ENCODE data around the gene IL9R.

Gene IL9R

DNA sequence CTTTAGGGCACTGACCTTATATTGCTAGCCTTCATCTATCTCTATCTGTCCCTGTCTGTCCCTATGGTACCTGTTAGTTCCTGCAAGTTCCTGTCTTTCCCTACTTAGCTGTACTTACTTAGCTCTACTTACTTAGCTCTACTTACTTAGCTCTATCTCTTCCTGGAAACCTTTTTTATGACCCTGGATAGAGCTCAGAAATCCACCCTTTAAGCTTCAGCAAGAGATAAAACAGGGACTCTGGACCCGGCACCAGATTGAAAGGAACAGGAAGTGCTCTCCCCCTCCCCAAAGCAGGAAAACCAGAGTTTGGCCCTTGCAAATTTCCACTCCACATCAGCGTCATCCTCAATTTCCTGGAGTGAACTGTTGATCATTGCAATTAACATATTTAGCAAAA, 12.3 kb upstream of the IL9R start:
- TF ChIP-seq, protein P1, sequence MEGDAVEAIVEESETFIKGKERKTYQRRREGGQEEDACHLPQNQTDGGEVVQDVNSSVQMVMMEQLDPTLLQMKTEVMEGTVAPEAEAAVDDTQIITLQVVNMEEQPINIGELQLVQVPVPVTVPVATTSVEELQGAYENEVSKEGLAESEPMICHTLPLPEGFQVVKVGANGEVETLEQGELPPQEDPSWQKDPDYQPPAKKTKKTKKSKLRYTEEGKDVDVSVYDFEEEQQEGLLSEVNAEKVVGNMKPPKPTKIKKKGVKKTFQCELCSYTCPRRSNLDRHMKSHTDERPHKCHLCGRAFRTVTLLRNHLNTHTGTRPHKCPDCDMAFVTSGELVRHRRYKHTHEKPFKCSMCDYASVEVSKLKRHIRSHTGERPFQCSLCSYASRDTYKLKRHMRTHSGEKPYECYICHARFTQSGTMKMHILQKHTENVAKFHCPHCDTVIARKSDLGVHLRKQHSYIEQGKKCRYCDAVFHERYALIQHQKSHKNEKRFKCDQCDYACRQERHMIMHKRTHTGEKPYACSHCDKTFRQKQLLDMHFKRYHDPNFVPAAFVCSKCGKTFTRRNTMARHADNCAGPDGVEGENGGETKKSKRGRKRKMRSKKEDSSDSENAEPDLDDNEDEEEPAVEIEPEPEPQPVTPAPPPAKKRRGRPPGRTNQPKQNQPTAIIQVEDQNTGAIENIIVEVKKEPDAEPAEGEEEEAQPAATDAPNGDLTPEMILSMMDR (IDR thresholded peaks at IDR 0.05), result no peak

GRCh38 chrX:155988859-155989258, 8.6 kb upstream of the IL9R start:
- TF ChIP-seq, protein P1 (IDR thresholded peaks at IDR 0.05), result no peak

GRCh38 chrX:155993421-155993820, 4.1 kb upstream of the IL9R start:
- TF ChIP-seq, protein P1 (IDR thresholded peaks at IDR 0.05), result no peak

GRCh38 chrX:155995321-155995875, 2.1 kb upstream of the IL9R start:
- TF ChIP-seq, protein P1 (IDR thresholded peaks at IDR 0.05), result no peak

DNA sequence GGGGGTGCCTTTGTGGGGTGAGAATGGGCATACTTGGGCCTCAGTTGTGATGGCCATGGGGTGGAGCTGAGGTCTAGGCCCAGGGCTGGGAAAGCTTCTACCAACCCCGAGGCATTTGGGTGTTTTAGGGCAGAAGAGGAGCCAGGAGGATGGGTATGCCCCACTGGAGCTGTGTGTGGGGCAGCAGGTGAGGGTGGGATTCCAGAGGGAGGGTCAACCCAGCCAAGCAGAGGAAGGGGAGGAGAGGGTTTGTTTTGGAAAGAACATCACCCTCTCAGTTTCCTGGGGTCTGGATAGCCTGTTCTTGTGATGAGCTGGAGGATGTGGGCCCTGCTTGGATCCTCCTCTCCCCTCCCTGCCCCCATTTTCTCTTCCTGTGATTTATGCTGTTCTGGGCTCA, 620 bp downstream of the IL9R start:
- TF ChIP-seq, protein P1 (IDR thresholded peaks at IDR 0.05), result no peak

GRCh38 chrX:155998761-155999510, 1.4 kb downstream of the IL9R start:
- TF ChIP-seq, protein P1 (IDR thresholded peaks at IDR 0.05), result no peak

DNA sequence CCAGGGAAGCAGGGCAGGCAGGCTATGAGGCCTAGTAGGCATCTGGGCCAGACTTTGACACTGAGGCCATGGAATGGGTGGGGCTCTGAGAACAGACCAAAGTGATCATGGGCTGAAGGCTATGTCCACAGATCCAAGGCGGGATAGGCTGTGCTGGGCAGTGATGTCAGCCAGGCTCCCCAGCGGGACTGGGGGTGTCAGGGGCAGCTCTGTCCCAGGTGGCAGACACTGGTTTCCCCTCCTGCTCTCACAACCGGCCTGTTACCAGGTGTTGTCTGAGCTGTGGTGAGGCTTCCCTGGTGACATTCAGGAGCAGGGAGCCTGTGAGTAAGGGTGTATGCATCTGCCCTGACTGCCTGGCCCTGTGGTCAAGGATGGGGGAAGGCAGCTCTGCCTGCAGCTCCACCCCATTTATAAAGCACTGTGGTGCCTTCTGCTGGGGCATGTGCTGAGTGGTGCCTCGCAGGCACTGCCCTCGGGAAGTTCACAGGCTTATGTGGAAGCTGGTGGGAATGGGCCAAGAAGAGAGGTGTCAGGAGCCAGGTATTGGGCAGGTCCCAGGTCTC, 2.9 kb downstream of the IL9R start:
- TF ChIP-seq, protein P1 (IDR thresholded peaks at IDR 0.05), result no peak
